GM06990 (cell line): ENCODE data around the gene GRIK4.

Experiments
- DNase-seq: peaks from one replicate; pipeline ENCODE4 v3.0.0-alpha.2; 2011; ENCODE audit not compliant: insufficient read length; ENCODE audit errors: extremely low read depth
- H3K27me3 ChIP-seq: replicated peaks from 2 replicates; pipeline ENCODE4 v1.6.0; 2011; ENCODE audit warnings: low read length; ENCODE audit not compliant: control insufficient read depth, insufficient read depth
- H3K36me3 ChIP-seq: 2 replicates; pipeline ENCODE4 v1.5.1; 2011; ENCODE audit warnings: low read length; ENCODE audit not compliant: control insufficient read depth, insufficient read depth
- H3K4me3 ChIP-seq: replicated peaks from 2 replicates; pipeline ENCODE4 v1.5.1; 2011; ENCODE audit warnings: low read depth, mild to moderate bottlenecking, control low read depth, low read length
- CTCF ChIP-seq: IDR thresholded peaks from 2 replicates; pipeline ENCODE4 v1.5.1; 2011; ENCODE audit warnings: low read length, control low read depth, mild to moderate bottlenecking, inconsistent platforms; ENCODE audit not compliant: insufficient read depth, poor library complexity, severe bottlenecking

The GRIK4 gene

GRCh38 chr11:120657306-120658070, 145.9 kb downstream of the GRIK4 start:
- peak; percentile 42 for DNase-seq
- Histone ChIP-seq H3K4me3 (no peak overlapping the region), H3K36me3 (no peaks in the 10 kb centered on the region), H3K27me3 (no peaks in the 10 kb centered on the region)
- TF ChIP-seq CTCF, result no peak

GRCh38 chr11:120658071-120658423, 146.5 kb downstream of the GRIK4 start:
- Histone ChIP-seq H3K27me3 (no peaks in the 10 kb centered on the region), H3K4me3 (no peak overlapping the region), H3K36me3 (no peaks in the 10 kb centered on the region)
- TF ChIP-seq CTCF, result no peak
- no peak for DNase-seq

- Histone ChIP-seq H3K27me3 (no peaks in the 10 kb centered on the region), H3K36me3 (no peaks in the 10 kb centered on the region), H3K4me3 (no peak overlapping the region)
- no peak for DNase-seq
- TF ChIP-seq CTCF, result no peak
These were observed 147.5 kb downstream of the GRIK4 start for GRCh38 chr11:120659076-120659475.

- peak; percentile 41 for DNase-seq
- no peak overlapping the region for H3K4me3 ChIP-seq
- no peaks in the 10 kb centered on the region for H3K36me3 ChIP-seq
- peak; percentile 87 for TF ChIP-seq CTCF
- no peaks in the 10 kb centered on the region for H3K27me3 ChIP-seq
These were observed 148.5 kb downstream of the GRIK4 start for GRCh38 chr11:120660024-120660565.

- Histone ChIP-seq H3K36me3 (no peaks in the 10 kb centered on the region), H3K4me3 (no peak overlapping the region), H3K27me3 (no peaks in the 10 kb centered on the region)
- no peak for DNase-seq
- no peak for TF ChIP-seq CTCF
These were observed 150.6 kb downstream of the GRIK4 start for GRCh38 chr11:120662071-120662676.
